Muscle layer of colon (tissue), 2 donors: ENCODE measurements around the gene AMH.
A peak's percentile ranks its signal among the peaks of the same experiment; 100 is the strongest.

Experiments used
- H3K27ac ChIP-seq: one replicate; pipeline ENCODE4 v1.7.0; 2013; ENCODE audit warnings: low read depth, mild to moderate bottlenecking, low read length, moderate library complexity
- H3K27me3 ChIP-seq, 2 donors: one replicate each; pipeline ENCODE4 v1.7.0; 2013; ENCODE audit warnings: low read length in 2 of 2, mild to moderate bottlenecking in 2 of 2; ENCODE audit not compliant: insufficient read depth in 2 of 2, control insufficient read depth in 1 of 2
- H3K36me3 ChIP-seq: one replicate; pipeline ENCODE4 v1.7.0; 2013; ENCODE audit warnings: mild to moderate bottlenecking, low read length; ENCODE audit not compliant: insufficient read depth
- H3K4me1 ChIP-seq: one replicate; pipeline ENCODE4 v1.7.0; 2013; ENCODE audit warnings: mild to moderate bottlenecking, low read length; ENCODE audit not compliant: insufficient read depth
- H3K4me3 ChIP-seq, 2 donors: one replicate each; pipeline ENCODE4 v1.7.0; 2013; ENCODE audit warnings: low read length in 2 of 2, low read depth in 1 of 2, mild to moderate bottlenecking in 1 of 2, moderate library complexity in 1 of 2
- H3K9ac ChIP-seq: one replicate; pipeline ENCODE4 v1.7.0; 2013; ENCODE audit warnings: low read length
- H3K9me3 ChIP-seq: one replicate; pipeline ENCODE4 v1.7.0; 2013; ENCODE audit warnings: mild to moderate bottlenecking, low read length
- donor health status: abdominal sarcoma.
- donor health status: Adenocarcinoma of cecum.

Gene AMH

GRCh38 chr19:2269244-2270156 lies 20.4 kb downstream of the AMH start:
- Histone ChIP-seq H3K27me3 (no peaks in the 10 kb centered on the region), H3K27ac (peak overlapping the region; percentile 98), H3K4me3 (peak overlapping the region; percentile 79 to 92), H3K4me1 (peaks cover 39% of the 10 kb centered on the region), H3K36me3 (peaks cover 17% of the 10 kb centered on the region), H3K9me3 (no peaks in the 10 kb centered on the region), H3K9ac (peak overlapping the region; percentile 89)

DNA sequence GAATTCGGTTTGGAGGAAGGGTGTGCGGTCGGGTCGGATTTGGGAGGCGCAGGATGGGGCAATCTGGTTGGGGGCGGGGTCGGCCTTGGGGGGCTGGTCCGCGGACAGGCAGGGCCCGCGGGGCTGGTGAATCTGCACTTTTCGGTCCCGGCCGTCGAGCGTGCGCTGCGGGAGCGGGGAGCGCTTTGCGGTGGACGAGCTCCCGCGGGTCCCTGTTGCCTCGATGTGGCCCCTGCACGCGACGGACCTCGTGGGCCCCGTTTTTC lies 21.0 kb downstream of the AMH start:
- Histone ChIP-seq H3K27ac (peak overlapping the region; percentile 98), H3K27me3 (no peaks in the 10 kb centered on the region), H3K9ac (peak overlapping the region; percentile 89), H3K9me3 (no peaks in the 10 kb centered on the region), H3K36me3 (peaks cover 17% of the 10 kb centered on the region), H3K4me3 (peak overlapping the region; percentile 79 to 92), H3K4me1 (peaks cover 39% of the 10 kb centered on the region)

GRCh38 chr19:2270423-2271233 lies 21.5 kb downstream of the AMH start:
- H3K4me1 ChIP-seq = peaks cover 45% of the 10 kb centered on the region

DNA sequence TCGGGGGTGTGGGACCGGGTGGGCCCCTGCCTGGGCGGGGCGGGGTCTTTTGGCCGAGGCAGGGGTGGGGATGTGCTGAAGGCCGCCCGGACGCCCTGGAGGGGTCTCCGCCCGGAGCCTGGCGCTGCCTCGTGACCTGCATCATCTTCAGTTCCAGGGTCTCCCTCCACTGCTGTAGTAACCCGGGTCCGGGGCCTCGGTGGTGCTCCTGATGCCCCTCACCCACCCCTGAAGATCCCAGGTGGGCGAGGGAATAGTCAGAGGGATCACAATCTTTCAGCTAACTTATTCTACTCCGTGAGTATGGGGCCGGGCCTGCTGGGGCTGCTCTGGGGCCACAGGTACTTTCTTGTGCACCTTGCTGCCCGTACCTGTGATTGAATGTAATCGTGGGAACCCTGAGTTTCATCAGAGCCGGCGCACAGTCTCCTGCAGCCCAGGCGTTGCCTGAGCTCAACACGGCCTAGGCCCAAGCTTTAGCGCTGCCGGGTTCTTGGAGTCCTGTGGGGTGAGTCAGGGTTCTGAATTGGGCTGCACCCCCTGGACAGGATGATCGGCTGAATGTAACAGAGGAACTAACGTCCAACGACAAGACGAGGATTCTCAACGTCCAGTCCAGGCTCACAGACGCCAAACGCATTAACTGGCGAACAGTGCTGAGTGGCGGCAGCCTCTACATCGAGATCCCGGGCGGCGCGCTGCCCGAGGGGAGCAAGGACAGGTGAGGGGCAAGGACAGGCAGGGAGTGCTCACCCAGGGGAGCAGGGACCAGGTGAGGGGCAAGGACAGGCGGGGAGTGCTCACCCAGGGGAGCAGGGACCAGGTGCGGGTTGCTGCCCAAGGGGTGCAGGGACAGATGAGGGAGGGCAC lies 22.3 kb downstream of the AMH start:
- Histone ChIP-seq H3K27ac (peak overlapping the region; percentile 97), H3K4me1 (peaks cover 48% of the 10 kb centered on the region), H3K4me3 (peak overlapping the region; percentile 22 to 61), H3K9me3 (no peaks in the 10 kb centered on the region), H3K27me3 (no peaks in the 10 kb centered on the region), H3K36me3 (peaks cover 17% of the 10 kb centered on the region), H3K9ac (peak overlapping the region; percentile 78)

More at GRCh38 chr19:2270423-2271233, 21.5 kb downstream of the AMH start:
- Histone ChIP-seq H3K9me3 (no peaks in the 10 kb centered on the region), H3K27me3 (no peaks in the 10 kb centered on the region), H3K36me3 (peaks cover 17% of the 10 kb centered on the region), H3K9ac (peak overlapping the region; percentile 89), H3K4me3 (peak overlapping the region; percentile 79 to 92), H3K27ac (peak overlapping the region; percentile 98)

- H3K9ac ChIP-seq = no peak overlapping the region
- H3K27ac ChIP-seq = peak overlapping the region; percentile 81
- peaks cover 17% of the 10 kb centered on the region for H3K36me3 ChIP-seq
- H3K9me3 ChIP-seq = no peaks in the 10 kb centered on the region
- H3K4me1 ChIP-seq = peaks cover 48% of the 10 kb centered on the region
- no peaks in the 10 kb centered on the region for H3K27me3 ChIP-seq
- peak overlapping the region in 1 of 2 donors; percentile 27 for H3K4me3 ChIP-seq
Observed at GRCh38 chr19:2273356-2274184, 24.4 kb downstream of the AMH start.

GRCh38 chr19:2274185-2274711 lies 25.1 kb downstream of the AMH start:
- Histone ChIP-seq H3K4me3 (peak overlapping the region in 1 of 2 donors; percentile 27), H3K4me1 (peaks cover 46% of the 10 kb centered on the region), H3K9ac (no peak overlapping the region), H3K27ac (peak overlapping the region; percentile 81), H3K9me3 (no peaks in the 10 kb centered on the region), H3K36me3 (peaks cover 17% of the 10 kb centered on the region), H3K27me3 (no peaks in the 10 kb centered on the region)

DNA sequence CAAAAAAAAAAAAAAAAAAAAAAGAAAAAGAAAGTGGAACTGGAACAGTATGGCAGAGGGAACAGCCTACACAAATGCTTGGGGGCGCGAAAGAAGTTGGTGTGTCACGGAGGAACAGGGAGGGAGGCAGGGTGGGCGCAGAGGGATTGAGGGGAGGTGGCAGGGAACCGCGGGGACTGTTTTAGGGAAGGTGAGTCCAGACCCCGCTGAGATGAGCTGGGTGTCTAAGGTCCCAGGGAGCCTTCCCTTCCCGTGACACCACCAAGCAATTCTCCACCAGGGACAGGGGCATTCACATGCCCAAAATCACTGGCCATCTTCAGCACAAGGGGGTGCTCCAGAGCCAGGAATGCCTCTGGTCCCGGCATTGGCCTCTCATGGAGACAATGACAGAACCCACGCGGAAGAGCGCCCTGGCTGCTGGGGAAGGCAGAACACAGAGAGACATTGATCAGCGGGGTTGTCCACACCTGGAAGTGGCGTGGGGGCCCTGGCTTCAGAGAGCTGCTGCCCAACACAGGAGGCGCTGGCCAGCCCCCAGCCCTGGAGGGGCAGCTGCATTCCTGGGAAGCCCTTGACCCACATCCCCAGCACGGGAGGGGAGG lies 25.9 kb downstream of the AMH start:
- Histone ChIP-seq H3K4me1 (peaks cover 46% of the 10 kb centered on the region), H3K9me3 (no peaks in the 10 kb centered on the region), H3K27ac (no peak overlapping the region), H3K4me3 (no peak overlapping the region), H3K9ac (no peak overlapping the region), H3K36me3 (peaks cover 17% of the 10 kb centered on the region), H3K27me3 (no peaks in the 10 kb centered on the region)

DNA sequence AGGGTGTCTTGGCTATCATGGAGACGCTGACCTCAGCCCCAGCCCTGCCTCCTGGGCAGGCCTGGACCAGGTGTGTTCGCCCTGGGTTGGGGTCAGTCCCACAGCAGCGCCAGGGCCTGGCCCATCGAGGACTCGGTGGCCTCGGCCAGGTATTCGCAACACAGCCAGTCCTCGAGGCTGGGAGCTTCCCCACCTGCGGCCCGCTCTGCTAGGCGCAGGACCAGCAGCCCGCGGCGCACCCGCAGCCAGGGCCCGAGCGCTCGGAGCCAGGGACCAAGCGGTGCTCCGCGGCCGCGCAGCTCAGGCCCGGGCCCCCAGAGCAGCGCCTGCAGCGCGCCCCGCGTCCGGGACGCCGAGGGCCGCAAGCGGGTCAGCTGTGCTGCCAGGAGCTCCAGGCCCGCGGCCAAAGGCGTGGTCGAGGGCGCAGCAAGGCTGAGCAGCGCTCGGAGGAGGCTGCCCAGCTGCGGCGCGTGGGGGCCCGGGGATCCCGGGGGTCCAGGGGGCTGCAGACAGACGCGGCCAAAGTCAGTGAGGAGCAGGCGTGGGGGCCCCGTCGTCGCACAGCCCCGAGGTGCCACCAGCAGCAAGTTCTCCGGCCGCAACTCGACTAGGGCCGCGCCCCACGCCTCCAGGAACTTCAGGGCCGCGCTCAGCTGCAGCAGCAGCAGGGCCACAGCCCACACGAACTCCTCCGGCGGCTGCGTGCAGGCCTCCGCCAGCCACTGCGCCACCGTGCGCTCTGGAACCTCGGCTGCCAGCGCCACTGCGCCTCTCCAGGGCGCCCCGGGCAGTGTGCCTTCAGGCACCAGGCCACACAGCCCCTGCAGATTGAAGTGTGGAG lies 26.7 kb downstream of the AMH start:
- no peaks in the 10 kb centered on the region for H3K9me3 ChIP-seq
- no peak overlapping the region for H3K9ac ChIP-seq
- H3K4me1 ChIP-seq = peaks cover 46% of the 10 kb centered on the region
- H3K4me3 ChIP-seq = no peak overlapping the region
- H3K27ac ChIP-seq = no peak overlapping the region
- H3K27me3 ChIP-seq = no peaks in the 10 kb centered on the region
- H3K36me3 ChIP-seq = peaks cover 17% of the 10 kb centered on the region

DNA sequence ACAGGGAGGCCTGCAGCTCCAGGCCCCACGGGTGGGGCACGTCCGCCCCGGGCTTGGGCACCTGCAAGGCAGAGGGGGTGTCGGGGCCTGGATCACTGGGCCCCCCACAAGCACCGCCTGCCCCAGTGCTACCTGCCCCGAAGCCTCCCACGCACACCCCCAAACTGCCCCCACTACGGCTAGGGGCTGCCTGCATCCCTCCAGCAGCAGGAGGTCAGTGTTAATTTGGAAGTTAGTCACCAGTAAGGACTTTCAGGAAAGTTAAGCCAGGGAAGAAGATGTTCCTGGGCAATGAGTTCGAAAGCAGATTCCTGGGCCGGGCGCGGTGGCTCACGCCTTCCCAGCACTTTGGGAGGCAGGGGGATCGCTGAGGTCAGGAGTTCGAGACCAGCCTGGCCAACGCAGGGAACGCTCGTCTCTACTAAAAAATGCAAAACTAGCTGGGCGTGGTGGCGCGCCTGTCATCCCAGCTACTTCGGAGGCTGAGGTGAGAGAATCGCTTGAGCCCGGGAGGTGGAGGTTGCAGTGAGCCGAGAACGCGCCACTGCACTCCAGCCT lies 27.4 kb downstream of the AMH start:
- peaks cover 41% of the 10 kb centered on the region for H3K4me1 ChIP-seq
- no peak overlapping the region for H3K9ac ChIP-seq
- H3K36me3 ChIP-seq = peaks cover 14% of the 10 kb centered on the region
- no peak overlapping the region for H3K27ac ChIP-seq
- no peaks in the 10 kb centered on the region for H3K27me3 ChIP-seq
- H3K4me3 ChIP-seq = no peak overlapping the region
- H3K9me3 ChIP-seq = no peaks in the 10 kb centered on the region
